CD1c-positive myeloid dendritic cell (primary cell): ENCODE measurements around the gene CNNM4.

Experiments
- DNase-seq: peaks from one replicate; pipeline ENCODE4 v3.0.0-alpha.2; 2016; ENCODE audit errors: extremely low spot score

Gene CNNM4

DNA sequence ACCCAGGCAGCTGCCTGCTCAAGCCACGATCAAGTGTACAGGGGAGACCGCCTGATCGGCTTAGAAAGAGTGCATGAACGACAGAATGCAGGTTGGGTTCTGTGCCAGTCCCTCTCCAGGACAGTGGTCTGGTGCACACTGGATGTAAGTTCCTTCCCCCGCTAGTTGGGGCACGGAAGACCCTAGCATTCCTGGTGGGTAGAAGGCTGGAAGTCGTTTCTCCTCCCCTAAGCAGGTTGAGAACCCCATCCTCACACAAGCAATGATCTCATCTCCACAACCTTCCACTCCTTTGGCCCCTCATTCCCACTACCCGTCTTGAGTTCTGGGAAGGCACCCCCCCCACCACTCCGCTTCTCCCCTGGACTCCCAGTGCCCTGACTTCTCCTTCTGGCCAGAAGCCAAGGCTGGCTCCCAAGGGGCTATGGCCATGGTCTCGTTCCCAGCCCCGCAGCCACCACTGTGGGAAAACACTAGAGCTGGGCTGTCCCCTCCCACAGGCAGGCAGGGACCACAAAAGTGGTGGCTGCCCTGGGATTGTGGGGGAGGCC lies 98.5 kb downstream of the CNNM4 start:
- DNase-seq: no peak

DNA sequence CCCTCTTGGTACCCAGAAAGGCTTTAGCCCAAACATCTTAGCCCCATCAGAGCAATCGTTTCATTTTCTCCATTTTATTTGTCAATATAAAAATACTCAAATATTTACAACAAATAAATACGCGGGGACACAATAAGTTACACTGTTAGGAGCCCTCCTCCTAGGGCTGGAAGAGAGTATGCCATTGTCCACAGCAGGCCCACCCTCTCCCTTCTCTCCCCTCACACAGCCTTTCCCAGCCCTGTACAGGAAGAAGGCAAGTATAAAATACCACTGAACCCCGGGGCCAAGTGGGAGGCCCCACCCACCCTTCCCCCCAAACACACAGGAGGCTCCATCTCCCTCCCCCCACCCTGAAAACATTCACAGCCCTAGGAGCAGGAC lies 99.0 kb downstream of the CNNM4 start:
- no peak for DNase-seq

DNA sequence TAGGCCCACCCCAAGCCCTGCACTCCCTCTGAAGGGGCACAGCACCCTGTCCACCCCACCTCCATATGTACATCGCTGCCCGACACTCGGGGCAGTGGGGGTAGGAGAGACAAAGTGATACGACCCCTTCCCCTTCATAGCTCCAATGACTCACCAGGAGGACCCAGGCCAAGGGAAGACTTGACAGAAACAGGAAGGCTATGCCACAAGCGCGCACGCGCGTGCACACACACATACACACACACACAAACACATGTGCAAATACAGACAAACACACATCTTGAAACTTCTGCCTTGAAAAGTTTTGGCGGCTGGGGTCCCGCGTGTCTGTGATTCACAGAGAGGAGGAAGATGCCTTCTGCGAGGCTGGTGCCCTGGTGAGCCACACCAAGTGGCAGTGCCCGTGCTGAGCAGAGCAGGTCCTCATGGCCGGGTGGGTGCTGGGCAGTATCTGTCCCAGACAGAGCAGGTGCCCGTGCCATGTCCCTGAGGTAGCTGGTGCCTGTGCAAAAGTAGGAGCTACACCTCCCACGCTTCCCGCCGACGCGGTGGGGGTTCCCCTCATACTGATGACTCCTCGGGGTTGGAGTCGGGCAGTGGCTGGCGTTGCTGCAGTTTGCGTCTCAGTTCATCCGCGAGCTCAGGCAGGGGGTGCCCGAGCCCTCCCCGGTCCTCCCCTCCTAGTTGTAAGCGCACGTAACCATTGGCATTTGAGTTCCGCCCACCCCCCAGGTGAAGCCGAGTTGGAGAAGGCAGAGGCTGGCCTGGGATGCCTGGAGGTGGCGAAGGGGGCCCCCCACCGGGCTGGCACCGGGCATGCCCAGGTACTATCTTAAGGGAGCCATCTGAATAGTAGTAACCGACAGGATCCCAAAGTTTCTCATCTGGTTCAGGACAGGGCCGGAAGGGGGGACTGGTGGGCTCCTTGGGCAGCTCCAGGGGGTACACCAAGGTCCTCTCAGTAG lies 99.6 kb downstream of the CNNM4 start:
- DNase-seq: no peak

DNA sequence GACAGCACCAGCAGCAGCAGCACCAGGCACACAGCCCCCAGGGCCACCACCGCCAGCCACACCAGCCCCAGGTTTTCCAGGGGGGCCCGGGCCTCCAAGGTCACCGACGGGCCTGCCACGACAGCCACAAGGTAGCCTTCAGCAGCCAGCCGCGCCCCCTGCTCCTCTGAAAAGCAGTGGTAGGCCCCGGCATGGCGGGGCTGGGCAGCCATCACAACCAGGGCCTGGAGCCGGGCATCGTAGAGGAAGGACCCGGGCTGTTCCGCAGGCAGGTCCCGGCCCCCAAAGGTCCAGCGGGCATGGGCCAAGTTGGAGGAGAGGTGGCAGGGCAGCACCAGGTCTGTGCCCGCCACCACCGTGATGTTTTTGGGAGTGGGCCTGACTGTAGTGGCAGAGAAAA lies 100.4 kb downstream of the CNNM4 start:
- DNase-seq: no peak
